SK-N-SH (cell line): ENCODE measurements around the gene COL8A1. TPM values are rescaled to one million over a fixed set of nuclear protein-coding genes. Genes with fewer than 3 reads are reported as not detected.

Experiments
- CTCF ChIA-PET: fragments of 300-600, 350-600 bp; formaldehyde crosslinking; extraction: SDS; loops from one replicate; lab custom pipeline; 2021; lab: Yijun Ruan, JAX
- POLR2A ChIA-PET: fragments of 350-600 bp; sonication (Branson Sonifier 250); formaldehyde crosslinking; extraction: SDS; loops from one replicate; lab custom pipeline; 2020; ENCODE audit warnings: antibody characterized with exemption, inconsistent platforms; lab: Yijun Ruan, JAX
- DNase-seq: peaks from one replicate; pipeline ENCODE4 v3.0.0; 2012
- H2AFZ ChIP-seq: fragments of 200-600 bp; sonication (generic); 2 replicates; pipeline ENCODE4 v1.8.1; 2016; ENCODE audit warnings: antibody characterized with exemption, mild to moderate bottlenecking, low read depth
- H3F3A ChIP-seq: fragments of 200-600 bp; sonication (generic); replicated peaks from 2 replicates; pipeline ENCODE3; 2016; ENCODE audit warnings: antibody characterized with exemption, mild to moderate bottlenecking; ENCODE audit not compliant: insufficient read depth
- H3K27ac ChIP-seq, 2 experiments: fragments of 200-500 bp in 1 of 2; fragments of 200-600 bp in 1 of 2; sonication (Bioruptor generic) in 1 of 2; sonication (generic), shearing (Covaris generic) in 1 of 2; 2 replicates each; pipeline versions ENCODE4 v1.5.1 to v1.6.1; 2014 to 2016; ENCODE audit warnings: low read depth in 2 of 2, inconsistent platforms in 1 of 2, low read length in 1 of 2, mild to moderate bottlenecking in 1 of 2, mixed read lengths in 1 of 2
- H3K27me3 ChIP-seq: fragments of 200-600 bp; sonication (generic), shearing (Covaris generic); 2 replicates; pipeline ENCODE4 v1.6.1; 2016; ENCODE audit warnings: mixed run types; ENCODE audit not compliant: insufficient read depth
- H3K36me3 ChIP-seq, 2 experiments: fragments of 200-500 bp in 1 of 2; fragments of 200-600 bp in 1 of 2; sonication (Bioruptor generic) in 1 of 2; sonication (generic) in 1 of 2; replicated peaks in 1 of 2; 2 replicates each; pipeline versions ENCODE3 to v1.5.1; 2014 to 2016; ENCODE audit warnings: low read length in 1 of 2, mild to moderate bottlenecking in 1 of 2; ENCODE audit not compliant: insufficient read depth in 2 of 2, control insufficient read depth in 1 of 2
- H3K4me1 ChIP-seq, 2 experiments: fragments of 200-500 bp in 1 of 2; fragments of 200-600 bp in 1 of 2; sonication (Bioruptor generic) in 1 of 2; sonication (generic), shearing (Covaris generic) in 1 of 2; 2 replicates each; pipeline versions ENCODE4 v1.5.1 to v1.6.1; 2014 to 2016; ENCODE audit warnings: low read depth in 1 of 2, low read length in 1 of 2, mixed run types in 1 of 2; ENCODE audit not compliant: insufficient read depth in 2 of 2, control insufficient read depth in 1 of 2
- H3K4me2 ChIP-seq: fragments of 200-600 bp; sonication (generic), shearing (Covaris generic); 2 replicates; pipeline ENCODE4 v1.6.1; 2017; ENCODE audit warnings: mixed run types
- H3K4me3 ChIP-seq, 2 experiments: fragments of 200-500 bp in 1 of 2; fragments of 200-600 bp in 1 of 2; sonication (Bioruptor generic) in 1 of 2; sonication (generic), shearing (Covaris generic) in 1 of 2; 2 replicates each; pipeline versions ENCODE4 v1.5.1 to v1.8.1; 2014 to 2016; ENCODE audit warnings: low read depth in 2 of 2, inconsistent platforms in 1 of 2, low read length in 1 of 2, mild to moderate bottlenecking in 1 of 2, mixed read lengths in 1 of 2, moderate library complexity in 1 of 2
- H3K79me2 ChIP-seq: fragments of 200-600 bp; sonication (generic); 2 replicates; pipeline ENCODE4 v1.8.1; 2017; ENCODE audit warnings: mild to moderate bottlenecking; ENCODE audit not compliant: insufficient read depth
- H3K9ac ChIP-seq: fragments of 200-600 bp; sonication (generic); 2 replicates; pipeline ENCODE4 v1.6.1; 2017; ENCODE audit warnings: mixed run types
- H3K9me2 ChIP-seq: fragments of 200-600 bp; sonication (generic); 2 replicates; pipeline ENCODE4 v1.6.1; 2017; ENCODE audit warnings: mixed run types
- H3K9me3 ChIP-seq: fragments of 200-600 bp; sonication (generic); 2 replicates; pipeline ENCODE4 v1.6.1; 2017; ENCODE audit warnings: mixed run types, mild to moderate bottlenecking, moderate library complexity
- H4K20me1 ChIP-seq: fragments of 200-600 bp; sonication (generic); 2 replicates; pipeline ENCODE4 v1.6.1; 2017; ENCODE audit warnings: mild to moderate bottlenecking, mixed run types; ENCODE audit not compliant: insufficient read depth
- CHD2 ChIP-seq: fragments of 150-350 bp; IDR thresholded peaks from 2 replicates; pipeline ENCODE4 v1.6.1; 2018; ENCODE audit warnings: low read length; ENCODE audit not compliant: partially characterized antibody
- CTCF ChIP-seq: fragments of 200-600 bp; sonication (generic); IDR thresholded peaks from 2 replicates; pipeline ENCODE4 v1.6.1; 2017; ENCODE audit warnings: antibody characterized with exemption, mild to moderate bottlenecking, moderate library complexity
- EP300 ChIP-seq, 2 experiments: IDR thresholded peaks; 2 replicates each; pipeline versions ENCODE4 v1.4.0 to v1.6.1; 2012; ENCODE audit warnings: borderline replicate concordance in 1 of 2, low read depth in 1 of 2, low read length in 1 of 2
- FOSL2 ChIP-seq: IDR thresholded peaks from 2 replicates; pipeline ENCODE4 v1.4.0; 2012; ENCODE audit warnings: low read depth, mild to moderate bottlenecking, moderate library complexity, borderline replicate concordance
- FOXM1 ChIP-seq: IDR thresholded peaks from 2 replicates; pipeline ENCODE4 v1.4.0; 2012; ENCODE audit warnings: low read depth, mild to moderate bottlenecking
- GABPA ChIP-seq: IDR thresholded peaks from 2 replicates; pipeline ENCODE4 v1.4.0; 2012; ENCODE audit warnings: low read depth, mild to moderate bottlenecking
- GATA2 ChIP-seq: sonication (generic); formaldehyde crosslinking; IDR thresholded peaks from 2 replicates; pipeline ENCODE4 v1.5.0; 2020; ENCODE audit warnings: mild to moderate bottlenecking, missing genetic modification reagents
- IRF3 ChIP-seq: fragments of 150-350 bp; IDR thresholded peaks from 2 replicates; pipeline ENCODE4 v1.6.1; 2016; ENCODE audit warnings: mild to moderate bottlenecking, low read depth, low read length
- JUND ChIP-seq: IDR thresholded peaks from 2 replicates; pipeline ENCODE4 v1.4.0; 2012
- MEF2A ChIP-seq: IDR thresholded peaks from 2 replicates; pipeline ENCODE4 v1.4.0; 2012; ENCODE audit warnings: low read depth, borderline replicate concordance
- NRF1 ChIP-seq: IDR thresholded peaks from 2 replicates; pipeline ENCODE4 v1.6.1; 2012; ENCODE audit warnings: low read depth, mild to moderate bottlenecking, low read length
- PBX3 ChIP-seq: IDR thresholded peaks from 2 replicates; pipeline ENCODE4; 2012
- POLR2AphosphoS5 ChIP-seq: IDR thresholded peaks from 2 replicates; pipeline ENCODE4 v1.6.1; 2012; ENCODE audit warnings: low read depth, low read length
- RAD21 ChIP-seq: IDR thresholded peaks from 2 replicates; pipeline ENCODE4 v1.6.1; 2012; ENCODE audit warnings: mild to moderate bottlenecking, low read length
- RCOR1 ChIP-seq: fragments of 150-350 bp; IDR thresholded peaks from 2 replicates; pipeline ENCODE4 v1.6.1; 2017; ENCODE audit warnings: antibody characterized with exemption, low read length
- RFX5 ChIP-seq: IDR thresholded peaks from 2 replicates; pipeline ENCODE4 v1.6.1; 2012; ENCODE audit warnings: mild to moderate bottlenecking, improper control_type of control experiment, low read length
- RXRA ChIP-seq: IDR thresholded peaks from 2 replicates; pipeline ENCODE4 v1.4.0; 2012; ENCODE audit warnings: low read depth, mild to moderate bottlenecking, borderline replicate concordance
- SIN3A ChIP-seq: IDR thresholded peaks from 2 replicates; pipeline ENCODE4 v1.6.1; 2012; ENCODE audit warnings: low read depth, mild to moderate bottlenecking, low read length, moderate library complexity, borderline replicate concordance
- SMC3 ChIP-seq: IDR thresholded peaks from 2 replicates; pipeline ENCODE4 v1.6.1; 2012; ENCODE audit warnings: low read depth, low read length, improper control_type of control experiment
- TAF1 ChIP-seq: IDR thresholded peaks from 2 replicates; pipeline ENCODE4 v1.6.1; 2012; ENCODE audit warnings: low read depth, mild to moderate bottlenecking, low read length, moderate library complexity, borderline replicate concordance
- YY1 ChIP-seq: IDR thresholded peaks from 2 replicates; pipeline ENCODE4 v1.4.0; 2012; ENCODE audit warnings: low read depth, mild to moderate bottlenecking
- WGBS: methylation state at CpG from one replicate; pipeline ENCODE4 v1.1.6; 2017; ENCODE audit warnings: low lambda C conversion rate; 5-methylcytosine and 5-hydroxymethylcytosine counted together
- polyA plus RNA-seq, 3 experiments: library from polyadenylated mRNA; depleted of rRNA; stranded (reverse); fragments of >200 nt; gene quantifications; 2 replicates each; pipeline ENCODE4 v1.2.3, GENCODE V29; 2012
- TF ChIP-seq, protein P1 (sequence below): fragments of 150-350 bp; IDR thresholded peaks from 2 replicates; pipeline ENCODE4 v1.6.1; 2017; ENCODE audit warnings: antibody characterized with exemption, low read length, low read depth, borderline replicate concordance

The COL8A1 gene
- polyA plus RNA-seq, 1 of the 3 experiments (the other 2 are of a cell fraction): 4.0 TPM

DNA sequence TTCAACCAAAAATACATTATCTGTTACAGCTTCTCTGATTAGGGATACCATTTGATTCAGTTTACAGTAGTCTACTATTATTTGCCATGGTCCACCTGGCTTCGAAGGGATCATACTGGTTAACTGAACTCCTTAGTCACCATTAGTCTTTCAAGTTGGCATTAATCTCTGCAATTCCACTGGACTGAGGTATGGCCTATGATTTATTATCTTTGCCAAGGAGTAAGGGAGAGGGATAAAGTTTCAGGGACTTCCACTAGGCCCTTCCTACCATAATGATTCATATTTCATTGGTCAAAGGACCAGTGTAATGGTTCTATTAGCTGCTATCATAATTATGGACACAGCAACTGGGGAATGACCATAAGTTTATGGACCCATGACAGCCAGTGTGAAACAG is 172.0 kb downstream of the COL8A1 start:
- WGBS: 67% methylated on average over 1 of the region's 1 CpG
- ChIA-PET CTCF (interaction anchor here (1.2 to 3.1 kb wide), 2 partner anchors 21 to 33 kb away, joined by 3 to 20 read pairs; no protein-coding TSS in a partner anchor), POLR2A (no interaction called here)
- Histone ChIP-seq H3K4me2 (no peak overlapping the region), H3K4me3 (no peak overlapping the region), H3K9me3 (no peaks in the 10 kb centered on the region; the same call in 1 of the 2 replicates), H3K79me2 (no peaks in the 10 kb centered on the region), H3K27ac (no peak overlapping the region), H2AFZ (no peak overlapping the region), H4K20me1 (no peaks in the 10 kb centered on the region), H3K27me3 (no peaks in the 10 kb centered on the region), H3K4me1 (no peaks in the 10 kb centered on the region), H3K36me3 (no peaks in the 10 kb centered on the region), H3K9ac (no peak overlapping the region), H3F3A (no peaks in the 10 kb centered on the region), H3K9me2 (no peaks in the 10 kb centered on the region)
- no peak for DNase-seq
- no peak for TF ChIP-seq RXRA
- TF ChIP-seq YY1: no peak
- TF ChIP-seq CHD2: no peak
- TF ChIP-seq TAF1: no peak
- TF ChIP-seq CTCF: no peak
- no peak for TF ChIP-seq EP300 (IDR thresholded peaks at IDR 0.05; ENCODE audit: borderline replicate concordance in 1 of 2, low read depth in 1 of 2, low read length in 1 of 2)
- TF ChIP-seq MEF2A: no peak
- TF ChIP-seq FOXM1: no peak
- no peak for TF ChIP-seq JUND
- TF ChIP-seq FOSL2: no peak
- TF ChIP-seq RCOR1: no peak
- no peak for TF ChIP-seq RFX5
- no peak for TF ChIP-seq SIN3A

- Histone ChIP-seq H3K4me2 (peak overlapping the region; percentile 86), H3K79me2 (peaks cover 29% of the 10 kb centered on the region), H3K4me1 (peaks cover 7 to 11% of the 10 kb centered on the region in 2 experiments; a peak in 3 of 4 replicates), H3K36me3 (no peaks in the 10 kb centered on the region), H3K27me3 (no peaks in the 10 kb centered on the region), H3K27ac (peak overlapping the region; percentile 79 to 96), H3K9me2 (no peaks in the 10 kb centered on the region), H3K9me3 (no peaks in the 10 kb centered on the region), H4K20me1 (no peaks in the 10 kb centered on the region), H3K4me3 (peak overlapping the region; percentile 76 to 91), H3K9ac (peak overlapping the region; percentile 84; the same call in 1 of the 2 replicates), H3F3A (peaks cover 3% of the 10 kb centered on the region), H2AFZ (peak overlapping the region; percentile 87)
- 2% methylated on average over 14 of the region's 15 CpGs for WGBS
- ChIA-PET CTCF (interaction anchor here (1.2 to 1.8 kb wide), 2 partner anchors 8 to 437 kb away, joined by 3 to 16 read pairs; no protein-coding TSS in a partner anchor), POLR2A (no interaction called here)
- TF ChIP-seq TAF1 (no peak), SMC3 (no peak), RCOR1 (no peak), IRF3 (no peak), POLR2AphosphoS5 (no peak), RAD21 (no peak), PBX3 (no peak), RXRA (no peak), FOXM1 (no peak), GATA2 (CRISPR knock-in tag) (no peak), GABPA (no peak), NRF1 (no peak), JUND (no peak), MEF2A (no peak)
- TF ChIP-seq, protein P1, sequence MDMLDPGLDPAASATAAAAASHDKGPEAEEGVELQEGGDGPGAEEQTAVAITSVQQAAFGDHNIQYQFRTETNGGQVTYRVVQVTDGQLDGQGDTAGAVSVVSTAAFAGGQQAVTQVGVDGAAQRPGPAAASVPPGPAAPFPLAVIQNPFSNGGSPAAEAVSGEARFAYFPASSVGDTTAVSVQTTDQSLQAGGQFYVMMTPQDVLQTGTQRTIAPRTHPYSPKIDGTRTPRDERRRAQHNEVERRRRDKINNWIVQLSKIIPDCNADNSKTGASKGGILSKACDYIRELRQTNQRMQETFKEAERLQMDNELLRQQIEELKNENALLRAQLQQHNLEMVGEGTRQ: no peak
- peak; percentile 38 for DNase-seq
Observed at GRCh38 chr3:99817047-99817436, 178.6 kb downstream of the COL8A1 start.
